GM18868 (cell line): ENCODE measurements around the gene WRNIP1.

Experiments
- ATAC-seq: cut with Tn5 transposase; IDR thresholded peaks from one replicate; pipeline ENCODE4 v1.9.1; 2021; ENCODE audit warnings: mild to moderate bottlenecking, moderate library complexity; ENCODE audit not compliant: unreplicated experiment

The WRNIP1 gene

DNA sequence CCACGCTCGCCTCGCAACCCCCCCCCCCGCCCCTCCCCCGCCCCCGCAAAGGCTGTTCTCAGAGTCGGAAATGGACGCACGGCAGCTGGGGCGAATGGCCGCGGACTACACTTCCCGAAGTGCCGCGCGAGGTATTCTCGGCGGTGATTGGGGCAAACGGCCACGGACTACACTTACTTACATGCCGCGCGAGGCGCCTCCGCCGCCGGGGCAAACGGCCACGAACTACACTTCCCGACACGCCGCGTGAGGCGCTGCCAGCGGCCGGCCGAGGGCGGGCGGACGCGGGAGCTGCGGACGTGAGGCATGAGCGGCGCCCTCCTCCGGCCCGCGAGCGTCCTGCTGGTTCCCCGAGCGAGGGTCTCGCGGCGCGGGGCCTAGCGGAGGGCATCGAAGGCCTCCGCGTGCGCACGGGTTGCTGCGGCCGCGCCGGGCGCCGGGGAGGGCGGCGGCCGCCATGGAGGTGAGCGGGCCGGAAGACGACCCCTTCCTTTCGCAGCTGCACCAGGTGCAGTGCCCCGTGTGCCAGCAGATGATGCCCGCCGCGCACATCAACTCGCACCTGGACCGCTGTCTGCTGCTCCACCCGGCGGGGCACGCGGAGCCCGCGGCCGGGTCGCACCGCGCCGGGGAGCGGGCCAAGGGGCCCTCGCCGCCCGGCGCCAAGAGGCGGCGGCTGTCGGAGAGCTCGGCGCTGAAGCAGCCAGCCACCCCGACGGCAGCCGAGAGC, at the start of gene WRNIP1:
Gene WRNIP1 (plus strand): TSS at position 228 of the 730 bp plus-strand sequence. CDS start 230 bp downstream, at position 458.
- peak; percentile 89 for ATAC-seq

DNA sequence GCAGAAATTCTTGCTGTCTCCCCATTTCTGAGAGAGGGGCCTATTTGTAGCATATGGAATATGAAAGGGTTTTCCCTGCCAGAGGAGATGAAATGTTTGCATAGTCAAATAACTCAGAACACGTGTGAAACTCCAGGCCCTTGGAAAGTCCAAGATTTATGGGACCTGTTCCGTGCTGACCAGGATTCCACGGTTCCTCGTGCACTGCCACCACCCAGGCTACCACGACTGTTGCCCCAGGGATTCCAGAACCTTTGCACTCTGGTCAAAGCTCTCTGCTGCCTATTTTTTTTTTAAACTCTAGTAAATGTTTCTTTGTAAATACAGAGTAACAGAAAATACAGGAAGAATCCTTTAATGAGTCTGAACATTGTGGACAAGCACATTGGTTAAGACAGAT, 49.5 kb upstream of the WRNIP1 start:
- no peak for ATAC-seq

DNA sequence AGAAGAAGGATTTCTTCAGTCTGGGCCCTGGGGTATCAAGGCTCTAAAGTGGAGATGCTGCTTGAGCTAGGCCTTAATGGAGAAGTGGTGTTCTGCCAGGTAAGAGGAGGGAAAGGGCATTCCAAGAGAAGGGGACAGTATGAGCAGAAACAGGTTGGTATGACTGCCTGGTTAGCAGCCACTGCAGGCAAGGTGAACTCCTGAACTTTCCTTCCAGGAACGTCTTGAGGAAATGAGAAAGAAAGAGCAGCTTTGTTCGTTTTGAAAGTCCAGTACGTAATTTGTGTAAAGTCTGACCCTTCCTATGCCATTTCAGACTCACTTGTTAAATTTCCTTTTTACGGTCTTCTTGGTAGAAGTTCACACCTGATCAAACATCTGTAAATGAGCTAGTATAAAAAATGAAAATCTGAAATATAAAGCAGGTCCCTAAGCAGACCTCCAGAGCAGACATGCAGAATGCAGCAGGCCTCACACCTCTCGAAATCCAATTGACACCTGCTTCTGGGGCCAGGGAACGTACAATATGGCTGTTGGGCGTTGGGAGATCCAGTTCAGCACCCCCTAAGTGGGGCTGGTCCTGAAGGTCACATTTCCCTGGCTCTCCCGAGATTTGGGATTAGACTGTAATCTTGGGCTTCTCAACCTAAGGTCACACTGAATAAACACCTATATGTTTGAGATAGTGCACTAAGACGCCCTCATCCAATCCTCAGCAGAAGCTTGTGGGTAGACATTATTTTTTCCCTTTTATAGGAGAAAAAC, 48.1 kb upstream of the WRNIP1 start:
- ATAC-seq = no peak

DNA sequence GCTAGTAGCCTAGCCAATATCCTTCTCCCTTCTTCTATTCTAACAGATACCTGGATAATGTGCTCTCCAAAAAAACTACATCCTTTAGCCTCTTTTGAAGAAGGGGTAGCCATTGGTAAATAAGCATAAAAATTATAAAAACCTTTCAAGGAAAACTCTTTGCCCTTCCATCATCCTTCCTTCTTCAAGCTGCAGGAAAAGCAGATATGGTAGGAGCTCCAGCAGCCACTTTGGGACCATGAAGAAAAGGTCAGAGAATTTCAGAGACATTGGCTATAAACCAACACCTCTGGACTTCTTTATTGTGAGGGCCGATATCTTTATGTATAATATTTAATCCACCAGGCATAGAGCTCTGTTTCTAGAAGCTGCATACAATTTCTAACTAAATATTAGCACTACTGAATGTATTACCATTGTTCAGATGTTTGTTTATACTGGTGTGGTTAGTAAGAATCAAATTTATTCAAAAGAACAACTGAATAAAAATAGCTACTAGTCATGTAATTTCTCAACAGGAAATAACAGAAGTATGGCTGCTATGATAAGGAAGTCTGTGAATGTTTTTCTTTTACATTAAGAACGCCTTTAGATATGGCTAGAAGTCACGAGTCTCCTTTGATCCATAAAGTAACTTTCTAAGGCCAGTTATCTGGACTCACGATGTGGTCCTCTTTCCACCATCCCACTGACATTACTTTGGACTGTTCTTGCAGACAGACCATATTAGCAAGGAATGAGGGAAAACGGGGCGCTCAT, 46.7 kb upstream of the WRNIP1 start:
- no peak for ATAC-seq

DNA sequence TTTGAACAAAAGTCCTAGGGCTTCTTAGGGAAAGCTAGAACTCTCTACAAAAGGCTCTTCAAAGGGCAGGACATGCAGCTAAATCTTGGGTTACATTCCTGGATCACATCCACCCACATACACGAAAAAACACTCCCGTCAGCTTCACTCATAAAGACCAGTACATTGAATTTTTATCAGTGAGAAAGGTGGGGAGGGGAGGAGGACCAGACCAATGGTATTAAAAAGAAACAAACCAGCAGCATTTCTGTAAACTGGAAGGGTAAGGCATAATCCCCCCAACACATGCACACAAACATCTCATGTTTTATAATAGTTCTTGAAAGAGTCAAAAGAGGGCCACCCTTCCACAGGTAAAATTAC, 46.1 kb upstream of the WRNIP1 start:
- no peak for ATAC-seq

DNA sequence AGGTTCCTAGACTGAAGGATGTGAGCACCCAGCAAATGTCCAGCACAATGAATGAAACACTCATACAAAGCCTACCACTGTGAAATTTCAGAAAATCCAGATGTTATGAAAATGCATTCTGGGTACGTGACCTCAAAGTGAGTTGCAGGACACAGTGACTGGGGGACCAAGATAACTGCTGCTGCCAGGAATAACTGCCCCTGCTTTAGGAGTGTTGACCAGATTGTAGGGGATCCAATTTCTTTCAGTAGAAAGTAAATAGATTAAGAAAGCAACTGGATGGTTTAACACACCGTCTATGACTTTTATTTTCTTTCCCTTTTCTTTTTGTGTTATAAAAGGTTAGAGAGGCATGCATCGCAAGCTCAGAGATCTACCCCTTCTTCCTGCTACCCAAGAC, 44.0 kb upstream of the WRNIP1 start:
- no peak for ATAC-seq

DNA sequence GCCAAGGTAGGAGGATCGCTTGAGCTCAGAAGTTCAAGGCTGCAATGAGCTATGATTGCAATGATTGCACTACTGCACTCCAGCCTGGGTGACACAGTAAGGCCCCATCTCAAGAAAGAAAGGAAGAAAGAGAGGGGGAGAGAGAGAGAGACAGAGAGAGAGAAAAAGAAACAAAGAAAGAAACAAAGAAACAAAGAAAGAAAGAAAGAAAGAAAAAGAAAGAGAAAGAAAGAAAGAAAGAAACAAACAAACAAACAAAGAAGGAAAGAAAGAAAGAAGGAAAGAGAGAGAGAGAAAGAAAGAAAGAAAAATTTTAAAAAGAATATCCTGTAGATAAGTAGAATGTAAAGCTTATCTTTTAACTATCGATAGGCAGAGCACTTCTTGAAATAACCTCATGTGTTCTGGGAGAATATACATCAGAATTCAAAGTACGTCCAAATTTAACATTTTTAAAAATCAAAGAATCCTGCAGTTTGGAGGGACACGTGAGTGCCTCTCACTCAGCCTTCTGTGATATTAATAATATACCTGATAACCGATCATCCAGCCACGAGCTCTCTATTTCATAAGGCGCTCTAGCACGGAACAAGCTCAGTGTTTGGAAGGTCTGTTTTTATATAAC, 39.7 kb upstream of the WRNIP1 start:
- ATAC-seq = no peak

DNA sequence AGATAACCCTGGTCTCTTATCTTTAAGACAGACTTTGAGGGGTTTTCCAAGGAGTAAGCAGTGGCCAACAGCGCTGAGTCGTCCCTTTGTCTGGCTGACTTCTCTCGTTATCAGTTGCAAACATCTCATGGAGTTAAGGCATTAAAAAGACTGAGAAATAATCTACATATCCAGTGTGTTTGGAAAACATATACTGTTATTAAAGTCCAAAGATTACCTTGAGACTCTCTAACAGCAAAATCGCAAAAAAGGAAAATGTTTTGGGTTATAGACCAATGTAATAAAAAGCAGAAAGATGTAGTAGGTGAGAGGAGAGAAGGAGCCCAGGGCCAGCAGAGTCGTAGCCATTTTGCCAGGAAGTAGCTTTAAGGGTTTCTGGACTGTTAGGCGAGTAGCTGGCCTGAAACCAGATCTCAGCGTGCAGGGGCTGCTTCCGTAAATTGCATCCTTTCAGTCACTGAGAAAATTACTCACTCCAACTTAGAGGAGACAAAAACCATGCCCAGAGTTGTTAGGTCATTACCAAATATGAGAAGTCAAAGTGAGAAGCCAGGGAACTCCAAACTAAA, 39.1 kb upstream of the WRNIP1 start:
- peak; percentile 74 for ATAC-seq

DNA sequence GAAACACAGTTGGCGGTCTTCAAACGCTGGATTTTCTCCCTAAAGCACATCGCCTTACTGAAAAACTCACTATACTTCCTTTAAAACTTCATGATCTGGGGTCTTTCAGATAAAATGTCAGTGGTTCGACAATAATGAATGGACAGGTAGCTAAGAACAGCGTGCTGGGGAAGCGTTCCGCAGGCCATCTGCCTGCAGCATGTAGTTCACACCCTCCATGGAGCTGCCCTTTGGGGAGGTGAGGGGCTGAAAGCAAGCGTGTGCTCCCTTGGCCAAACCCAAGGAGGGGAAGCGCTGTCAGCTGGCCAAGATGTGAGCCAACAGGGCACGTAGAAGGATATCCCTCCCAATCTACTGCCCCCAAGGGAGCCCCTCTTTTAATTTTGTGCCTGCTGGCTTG, 35.3 kb upstream of the WRNIP1 start:
- no peak for ATAC-seq

DNA sequence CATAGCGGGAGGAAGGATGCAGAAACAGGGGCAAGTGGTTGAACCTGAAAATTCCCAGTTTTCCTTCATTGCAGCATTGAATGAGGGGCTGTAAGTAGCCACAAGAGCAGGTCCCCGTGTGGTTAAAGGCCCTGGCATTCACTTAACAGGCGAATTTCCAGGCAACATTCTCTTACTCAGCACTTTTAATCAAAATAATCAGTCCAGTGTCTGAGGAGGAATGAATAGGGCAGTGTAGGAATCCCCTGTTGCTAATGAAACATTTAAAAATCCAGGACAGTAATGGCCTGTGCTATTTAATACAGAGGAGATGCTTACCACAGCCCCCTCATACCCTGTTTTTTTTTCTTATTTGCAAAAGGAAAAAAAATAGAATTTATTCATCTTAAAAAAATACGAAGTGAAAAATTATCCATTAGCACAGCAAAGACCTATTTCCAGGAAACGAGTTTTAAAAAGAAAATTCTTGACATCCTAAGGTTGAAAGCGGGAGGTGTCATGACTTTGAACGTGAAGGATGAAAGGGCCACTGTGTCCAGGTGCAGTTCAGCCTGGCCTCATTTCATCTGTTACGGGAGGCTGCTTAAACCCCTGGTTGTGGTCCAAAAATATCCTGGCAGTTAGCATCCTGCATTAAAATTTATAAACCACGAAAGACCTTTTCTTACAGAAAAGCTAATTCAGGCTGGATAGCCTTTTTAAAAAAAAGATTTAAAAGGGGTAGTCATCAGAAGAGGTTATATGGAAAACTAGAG, 34.7 kb upstream of the WRNIP1 start:
- ATAC-seq = no peak

DNA sequence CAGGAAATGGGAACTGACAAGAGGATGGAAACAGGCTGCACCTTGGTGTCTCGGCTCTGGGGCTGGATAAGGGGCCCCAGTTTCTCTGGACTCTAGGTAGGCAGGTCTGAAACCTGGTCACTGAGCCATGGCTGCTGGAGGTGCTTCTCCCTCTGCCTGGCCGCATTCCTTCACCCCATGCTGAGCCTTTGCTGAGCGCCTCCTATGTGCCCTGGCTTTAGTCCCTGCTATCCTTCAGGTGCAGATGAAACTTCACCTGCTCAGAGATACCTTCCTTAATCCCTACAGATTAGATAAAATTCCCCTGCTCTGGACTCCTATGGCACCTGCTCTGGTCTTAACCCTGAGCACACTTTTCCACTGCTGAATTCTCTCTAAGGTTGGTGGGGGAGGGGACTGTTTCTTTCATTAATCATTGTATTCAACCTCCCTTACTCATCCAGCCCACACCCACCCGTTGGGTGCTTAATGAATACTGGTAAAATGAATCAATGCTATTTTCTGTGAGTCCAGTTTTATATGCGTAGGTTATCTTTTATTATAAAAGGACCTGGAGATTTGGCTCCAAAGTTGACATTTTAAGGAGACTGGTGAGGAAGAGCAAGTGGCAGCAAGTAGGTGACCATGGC, 33.8 kb upstream of the WRNIP1 start:
- ATAC-seq = no peak

DNA sequence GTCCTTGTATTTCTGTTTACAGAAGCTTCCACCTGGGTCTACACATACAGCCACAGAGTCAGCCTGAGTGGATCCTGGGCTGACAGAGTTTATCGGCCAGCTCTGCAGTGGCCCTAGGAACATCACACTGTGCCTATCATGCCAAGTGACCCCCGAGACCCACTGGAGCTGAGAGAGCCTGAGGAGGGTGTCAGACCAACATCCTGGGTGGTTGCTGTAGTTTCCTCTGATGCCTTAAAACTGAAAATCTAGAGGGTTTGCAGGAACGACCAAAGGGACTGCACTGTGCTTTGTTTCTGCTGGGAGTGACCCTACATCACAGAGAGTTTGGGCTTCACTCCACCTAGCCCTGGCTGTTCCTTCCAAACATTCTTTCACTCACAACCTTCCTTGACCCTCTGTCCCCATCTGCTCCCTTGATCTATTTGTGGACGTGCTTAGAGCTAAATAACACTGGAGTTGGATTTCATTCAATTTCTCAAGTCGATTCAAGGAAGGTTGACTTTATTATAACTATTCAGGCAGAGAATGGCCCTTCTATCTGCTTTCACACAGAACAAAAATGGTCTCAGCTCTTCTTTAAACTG, 32.6 kb upstream of the WRNIP1 start:
- ATAC-seq = no peak

DNA sequence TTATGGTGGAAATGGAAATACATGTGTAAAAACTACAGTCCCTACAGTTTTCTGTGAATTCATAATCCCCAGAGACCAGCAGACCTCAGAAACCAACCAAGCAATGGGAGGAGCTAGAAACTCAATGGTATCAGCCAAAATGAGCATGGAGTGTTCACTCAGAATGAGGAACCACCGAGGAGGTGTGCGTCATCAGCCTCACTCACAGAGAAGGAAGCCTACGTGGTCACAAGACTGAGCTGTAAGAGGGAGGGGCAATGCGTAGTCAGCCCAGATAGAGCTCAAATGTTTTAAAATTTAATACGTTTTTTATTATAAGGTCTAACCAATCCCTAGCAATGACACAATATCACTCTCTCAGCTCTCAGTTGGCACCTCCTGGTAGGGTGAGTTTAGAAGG, 31.9 kb upstream of the WRNIP1 start:
- ATAC-seq = peak; percentile 97

DNA sequence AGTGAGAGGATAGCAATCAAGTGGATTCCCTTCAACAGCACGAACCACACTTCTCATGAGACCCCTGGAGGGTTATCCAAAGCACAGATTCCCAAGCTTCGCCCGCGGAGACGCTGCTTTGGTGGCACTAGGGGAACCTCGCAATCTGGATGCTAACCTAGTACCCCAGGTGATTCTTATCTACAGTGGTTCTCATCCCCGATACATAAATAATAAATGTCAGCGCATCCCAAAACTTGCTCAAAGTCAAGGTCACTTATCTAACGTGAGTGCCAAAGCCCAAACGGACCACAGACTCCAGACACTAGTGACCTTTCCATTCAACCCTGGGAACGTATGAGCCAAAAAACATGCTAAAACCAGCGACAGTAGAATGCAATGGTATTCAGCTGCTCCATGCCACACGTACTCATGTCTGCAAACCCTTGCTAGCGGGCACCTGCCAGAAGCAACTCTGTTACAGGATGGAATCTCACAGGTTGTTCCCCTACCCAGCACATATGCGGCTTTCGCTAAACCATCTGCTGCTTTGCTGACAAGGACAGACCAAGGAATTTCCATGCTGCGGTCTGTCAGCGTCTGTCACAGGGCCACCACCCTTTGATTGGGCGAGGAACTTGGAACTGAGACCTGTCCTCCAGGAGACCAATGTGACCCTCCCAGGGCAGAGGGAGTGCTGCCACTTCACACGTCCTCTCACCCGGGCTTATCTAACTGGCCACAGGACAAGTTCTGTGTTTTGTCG, 31.3 kb upstream of the WRNIP1 start:
- ATAC-seq = no peak

DNA sequence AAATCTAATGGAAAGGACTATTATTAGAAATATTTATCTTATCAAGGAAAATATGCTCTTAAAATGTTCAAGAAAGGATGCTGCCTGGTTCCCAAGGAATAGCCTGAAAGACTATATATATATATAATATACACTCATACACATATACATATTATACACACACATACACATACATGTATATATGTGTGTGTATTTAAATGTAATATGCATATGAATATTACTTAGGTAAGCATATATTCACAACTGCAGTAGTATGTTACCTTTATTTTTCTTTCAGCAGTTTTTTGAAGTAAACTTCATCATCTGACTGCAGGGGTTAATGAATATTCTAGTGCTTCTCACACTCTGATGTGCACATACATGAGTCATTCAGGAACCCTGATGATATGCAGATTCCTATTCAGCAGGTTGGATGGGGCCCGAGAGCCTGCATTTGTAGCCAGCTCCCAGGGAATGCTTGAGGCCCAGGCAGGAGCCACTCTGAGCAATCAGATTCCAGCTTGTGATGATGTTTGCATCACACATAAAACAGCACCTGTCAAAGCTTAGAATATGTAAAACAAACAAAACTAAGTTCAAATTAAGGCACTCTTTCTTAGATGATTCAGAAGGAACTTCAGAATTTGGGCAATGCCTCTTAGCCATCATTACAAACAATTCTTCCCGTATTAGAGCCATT, 30.6 kb upstream of the WRNIP1 start:
- ATAC-seq = no peak

DNA sequence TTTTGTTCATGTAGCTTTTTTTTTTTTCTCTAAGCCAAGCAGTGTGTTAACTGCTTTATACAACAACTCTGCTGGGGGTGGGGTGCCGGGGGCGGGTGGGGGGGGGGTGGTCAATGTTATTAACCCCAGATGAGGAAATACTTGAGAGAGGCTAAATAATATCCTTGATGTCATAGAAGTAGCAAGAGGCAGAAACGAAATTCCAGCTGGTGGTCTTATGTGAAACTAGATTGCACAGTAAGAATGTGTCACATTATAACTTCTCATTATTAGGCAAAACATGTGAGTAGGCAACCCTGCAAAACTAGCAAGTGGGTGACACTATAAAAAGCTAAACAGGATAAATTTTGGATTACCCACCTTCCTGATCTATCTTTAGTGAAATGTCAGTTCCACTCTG, 27.3 kb upstream of the WRNIP1 start:
- no peak for ATAC-seq

DNA sequence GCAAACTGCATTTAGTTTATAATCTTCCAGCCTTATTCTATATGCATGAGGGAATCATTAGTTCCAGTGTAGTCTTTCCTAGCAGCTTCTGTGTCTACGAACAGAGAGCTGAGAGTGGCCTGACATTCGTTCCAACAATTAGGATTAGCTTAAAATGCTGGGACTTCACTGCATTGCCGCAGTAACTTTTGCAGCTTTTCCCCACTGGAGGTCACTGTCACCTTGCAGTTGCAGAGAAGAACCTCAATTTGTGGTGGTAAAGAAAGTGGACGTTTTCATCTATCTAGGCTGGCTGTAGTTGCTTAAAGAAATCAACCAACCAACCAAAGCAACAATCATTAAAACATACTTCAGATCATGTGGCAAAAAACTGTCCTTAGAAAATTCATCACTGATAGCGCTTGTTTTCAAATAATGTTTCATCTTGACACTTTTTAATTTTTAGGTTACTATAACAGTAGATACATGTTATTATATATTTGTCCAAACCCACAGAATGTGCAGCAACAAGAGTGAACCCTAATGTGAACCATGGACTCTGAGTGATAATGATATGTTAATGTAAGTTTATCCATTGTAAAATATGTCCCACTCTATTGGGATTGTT, 26.7 kb upstream of the WRNIP1 start:
- ATAC-seq = no peak

DNA sequence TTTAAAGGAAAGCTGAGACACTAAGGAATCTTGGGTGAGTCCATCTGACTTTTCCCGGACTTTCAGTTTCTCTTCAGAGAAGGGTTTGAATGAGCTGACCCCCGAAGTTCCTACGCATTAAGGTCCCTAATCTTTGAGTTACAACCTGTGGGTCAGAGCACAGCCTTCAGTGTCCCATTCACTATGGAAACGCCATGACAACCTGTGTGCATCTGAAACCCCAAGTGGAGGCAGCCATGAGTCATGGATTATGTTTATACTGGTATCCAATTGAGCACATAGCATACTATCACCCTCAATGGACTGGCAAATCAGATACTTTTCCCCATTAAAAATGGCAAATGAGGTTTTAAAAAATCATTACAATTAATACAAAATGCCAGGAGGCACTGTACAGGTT, 25.9 kb upstream of the WRNIP1 start:
- no peak for ATAC-seq
